ENCODE measurements around the gene CRKL.
"Not testable (repeated sequence)": the region's sequence is repeated elsewhere in the genome, so short reads cannot be mapped to it uniquely, and the experiment has no call there.

CRKL gene

GRCh38 chr22:20940186-20940651, 23.0 kb downstream of the CRKL start:
- DNase-seq (ENCODE audit: low spot score), result no peak
- no peak for TF ChIP-seq CTCF (IDR thresholded peaks at IDR 0.05; ENCODE audit: extremely low read depth, missing control alignments)

DNA sequence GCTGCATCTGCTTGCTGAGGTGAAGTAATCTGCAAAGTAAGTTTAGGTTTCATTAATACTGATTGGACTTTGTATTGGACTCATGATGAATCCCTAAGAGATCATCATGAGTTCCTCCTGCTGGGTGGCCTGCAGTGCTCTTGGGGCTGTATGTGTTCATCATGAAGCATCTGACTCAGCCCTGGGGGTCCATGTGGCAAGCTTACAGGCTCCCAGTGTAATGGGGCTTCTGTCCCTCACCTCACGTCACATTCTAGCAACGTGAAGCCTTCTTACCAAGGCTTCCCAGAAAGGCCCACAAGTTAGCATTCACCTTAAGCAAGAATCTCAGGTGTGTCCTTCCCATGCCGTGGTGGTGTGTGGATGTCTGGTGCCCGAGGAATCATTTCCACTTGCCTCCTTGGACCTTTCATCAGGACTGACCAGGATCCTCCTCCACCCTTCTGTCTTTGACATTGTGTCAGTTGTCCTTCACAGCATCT, 23.7 kb downstream of the CRKL start:
- TF ChIP-seq CTCF (IDR thresholded peaks at IDR 0.05; ENCODE audit: extremely low read depth, missing control alignments), result no peak
- no peak for DNase-seq (ENCODE audit: low spot score)

DNA sequence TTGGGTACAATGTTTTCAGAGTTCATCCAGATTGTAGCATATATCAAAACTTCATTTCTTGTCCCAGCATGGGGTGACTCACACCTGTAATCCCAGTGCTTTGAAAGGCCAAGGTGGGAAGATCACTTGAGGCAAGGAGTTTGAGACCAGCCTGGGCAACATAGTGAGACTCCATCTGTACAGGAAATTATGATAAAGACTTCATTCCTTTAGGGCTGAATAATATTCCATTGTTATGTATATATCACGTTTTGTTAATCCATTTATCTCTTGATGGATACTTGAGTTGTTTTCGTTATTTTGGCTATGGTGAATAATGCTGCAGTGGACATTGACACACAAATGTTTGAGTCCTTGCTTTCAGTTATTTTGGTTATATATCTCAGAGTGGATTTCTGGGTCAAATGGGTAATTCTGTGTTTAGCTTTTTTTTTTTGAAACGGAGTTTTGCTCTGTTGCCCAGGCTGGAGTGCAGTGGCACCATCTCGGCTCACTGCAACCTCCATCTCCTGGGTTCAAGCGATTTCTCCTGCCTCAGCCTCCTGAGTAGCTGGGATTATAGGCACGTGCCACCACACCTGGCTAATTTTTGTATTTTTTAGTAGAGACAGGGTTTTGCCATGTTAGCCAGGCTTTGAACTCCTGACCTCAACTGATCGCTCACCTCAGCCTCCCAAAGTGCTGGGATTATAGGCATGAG, 25.1 kb downstream of the CRKL start:
- not testable (repeated sequence) for DNase-seq (ENCODE audit: low spot score)

GRCh38 chr22:20943104-20943933, 26.1 kb downstream of the CRKL start:
- no peak for DNase-seq (ENCODE audit: low spot score)

GRCh38 chr22:20944042-20944441, 26.8 kb downstream of the CRKL start:
- TF ChIP-seq CTCF (IDR thresholded peaks at IDR 0.05; ENCODE audit: extremely low read depth, missing control alignments), result no peak
- no peak for DNase-seq (ENCODE audit: low spot score)

More at GRCh38 chr22:20943104-20943933, 26.1 kb downstream of the CRKL start:
- TF ChIP-seq CTCF (IDR thresholded peaks at IDR 0.05; ENCODE audit: extremely low read depth, missing control alignments), result no peak

DNA sequence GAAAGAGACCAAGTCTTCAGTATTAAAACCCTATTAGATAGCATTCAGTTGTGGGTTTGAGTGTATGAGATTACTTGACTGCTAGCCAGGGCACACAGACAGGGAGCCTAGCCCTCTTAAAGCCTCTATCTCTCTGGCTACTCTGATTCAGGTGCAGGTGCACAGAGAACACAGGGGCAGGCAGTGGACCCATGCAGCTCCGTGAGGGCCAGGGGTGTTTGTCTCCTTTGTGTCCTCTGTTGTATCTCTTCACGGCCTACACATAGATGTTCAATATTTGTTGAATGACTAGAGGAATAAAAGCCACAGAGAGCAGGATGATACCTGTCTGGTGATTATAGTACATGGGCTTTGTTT, 28.3 kb downstream of the CRKL start:
- DNase-seq (ENCODE audit: low spot score), result no peak

More for the DNA sequence above, 28.3 kb downstream of the CRKL start:
- TF ChIP-seq CTCF (IDR thresholded peaks at IDR 0.05; ENCODE audit: extremely low read depth, missing control alignments), result no peak

All from GM20000 (cell line).